PC-3 (cell line): ENCODE data around the gene TIAM1. TPM values are rescaled to one million over a fixed set of nuclear protein-coding genes. Genes with fewer than 3 reads are reported as not detected.
A peak's percentile ranks its signal among the peaks of the same experiment; 100 is the strongest.

ENCODE experiments used
- ATAC-seq: fragments of 200-7000 bp; cut with Tn5 transposase; 2 replicates; pipeline ENCODE4 v1.9.1; 2020; ENCODE audit warnings: mild to moderate bottlenecking, moderate library complexity
- BruUV-seq: library from RNA; stranded (reverse); fragments of 400-500 nt; replicated peaks from 2 replicates; lab custom pipeline; 2021; lab: Mats Ljungman, UMichigan
- CTCF ChIA-PET: fragments of 300-600 bp; sonication (Branson Sonifier 250); formaldehyde crosslinking; loops from one replicate; lab custom pipeline; 2022; ENCODE audit warnings: antibody characterized with exemption; lab: Charles Lee
- POLR2A ChIA-PET: fragments of 300-600 bp; sonication (Branson Sonifier 250); formaldehyde crosslinking; loops from one replicate; lab custom pipeline; 2022; ENCODE audit warnings: antibody characterized with exemption; ENCODE audit not compliant: unreplicated experiment; lab: Charles Lee
- DNase-seq: peaks from one replicate; pipeline ENCODE4 v3.0.0-alpha.2; 2015
- H2AFZ ChIP-seq: fragments of 300-600 bp; sonication (generic); 2 replicates; pipeline ENCODE4 v1.6.0; 2016; ENCODE audit warnings: antibody characterized with exemption, low read length
- H3F3A ChIP-seq: fragments of 300-600 bp; sonication (generic); one replicate; pipeline ENCODE4 v1.6.0; 2017; ENCODE audit warnings: antibody characterized with exemption, low read length, control low read depth, mild to moderate bottlenecking; ENCODE audit not compliant: unreplicated experiment
- H3K27ac ChIP-seq: fragments of 300-600 bp; sonication (generic); 2 replicates; pipeline ENCODE4 v1.5.1; 2016; ENCODE audit warnings: mild to moderate bottlenecking, low read length
- H3K27me3 ChIP-seq: fragments of 300-600 bp; sonication (generic); 2 replicates; pipeline ENCODE4 v1.6.1; 2016; ENCODE audit warnings: low read length, mixed read lengths
- H3K36me3 ChIP-seq: fragments of 300-600 bp; sonication (generic); 2 replicates; pipeline ENCODE4 v1.6.1; 2016; ENCODE audit warnings: low read depth, mixed run types, low read length, mixed read lengths
- H3K4me1 ChIP-seq: fragments of 300-600 bp; sonication (generic); 2 replicates; pipeline ENCODE4 v1.5.1; 2016; ENCODE audit warnings: low read length; ENCODE audit not compliant: insufficient read depth
- H3K4me2 ChIP-seq: fragments of 300-600 bp; sonication (generic); 2 replicates; pipeline ENCODE4 v1.6.0; 2016; ENCODE audit warnings: low read length
- H3K4me3 ChIP-seq: fragments of 300-600 bp; sonication (generic); 2 replicates; pipeline ENCODE4 v1.5.1; 2016; ENCODE audit warnings: mild to moderate bottlenecking, low read length, mixed read lengths
- H3K79me2 ChIP-seq: fragments of 300-600 bp; sonication (generic); 2 replicates; pipeline ENCODE4 v1.6.1; 2017; ENCODE audit warnings: low read length, mixed read lengths
- H3K9ac ChIP-seq: fragments of 300-600 bp; sonication (generic); 2 replicates; pipeline ENCODE4 v1.6.0; 2016; ENCODE audit warnings: mild to moderate bottlenecking, low read length
- H3K9me2 ChIP-seq: fragments of 300-600 bp; sonication (generic); replicated peaks from 2 replicates; pipeline ENCODE4 v1.6.1; 2016; ENCODE audit warnings: mixed run types, low read length, mixed read lengths
- H3K9me3 ChIP-seq: fragments of 300-600 bp; sonication (generic); 2 replicates; pipeline ENCODE4 v1.6.1; 2016; ENCODE audit warnings: low read length, mixed read lengths
- H4K20me1 ChIP-seq: fragments of 300-600 bp; sonication (generic); 2 replicates; pipeline ENCODE4 v1.6.1; 2016; ENCODE audit warnings: low read length, mixed read lengths
- EZH2 ChIP-seq: fragments of 300-600 bp; sonication (generic); IDR thresholded peaks from one replicate; pipeline ENCODE4 v1.6.1; 2017; ENCODE audit warnings: antibody characterized with exemption, mild to moderate bottlenecking, low read length; ENCODE audit not compliant: unreplicated experiment
- EZH2phosphoT487 ChIP-seq: fragments of 300-600 bp; sonication (generic); IDR thresholded peaks from 2 replicates; pipeline ENCODE4 v1.6.1; 2018; ENCODE audit warnings: mild to moderate bottlenecking, antibody characterized with exemption, low read length, borderline replicate concordance
- intact Hi-C: fragments of 100-400 bp; cut with micrococcal nuclease; formaldehyde crosslinking; loops from 2 replicates; pipeline ENCODE4 v1.9.0; 2023
- total RNA-seq: library from RNA; depleted of rRNA; stranded (reverse); fragments of >200 nt; gene quantifications from 2 replicates; pipeline ENCODE4 v1.2.3, GENCODE V29; 2014
- TF ChIP-seq, protein P1 (sequence below): fragments of 300-600 bp; sonication (generic); conservative IDR thresholded peaks from 2 replicates; pipeline ENCODE4 v1.5.1; 2017; ENCODE audit warnings: antibody characterized with exemption, low read depth, mild to moderate bottlenecking, low read length

The TIAM1 gene
- total RNA-seq, 1 experiment from 2014 or later, result 19.1 TPM

- Histone ChIP-seq H3K9me2 (no peaks in the 10 kb centered on the region), H4K20me1 (no peaks in the 10 kb centered on the region), H2AFZ (no peak overlapping the region), H3K27me3 (no peaks in the 10 kb centered on the region), H3K4me1 (peaks cover 18% of the 10 kb centered on the region), H3K9me3 (no peaks in the 10 kb centered on the region), H3K4me3 (no peak overlapping the region), H3K4me2 (no peak overlapping the region), H3K36me3 (no peaks in the 10 kb centered on the region), H3F3A (no peaks in the 10 kb centered on the region), H3K27ac (no peak overlapping the region), H3K79me2 (no peaks in the 10 kb centered on the region), H3K9ac (no peak overlapping the region)
- TF ChIP-seq EZH2phosphoT487 (no peak), EZH2 (no peak)
- TF ChIP-seq, protein P1, sequence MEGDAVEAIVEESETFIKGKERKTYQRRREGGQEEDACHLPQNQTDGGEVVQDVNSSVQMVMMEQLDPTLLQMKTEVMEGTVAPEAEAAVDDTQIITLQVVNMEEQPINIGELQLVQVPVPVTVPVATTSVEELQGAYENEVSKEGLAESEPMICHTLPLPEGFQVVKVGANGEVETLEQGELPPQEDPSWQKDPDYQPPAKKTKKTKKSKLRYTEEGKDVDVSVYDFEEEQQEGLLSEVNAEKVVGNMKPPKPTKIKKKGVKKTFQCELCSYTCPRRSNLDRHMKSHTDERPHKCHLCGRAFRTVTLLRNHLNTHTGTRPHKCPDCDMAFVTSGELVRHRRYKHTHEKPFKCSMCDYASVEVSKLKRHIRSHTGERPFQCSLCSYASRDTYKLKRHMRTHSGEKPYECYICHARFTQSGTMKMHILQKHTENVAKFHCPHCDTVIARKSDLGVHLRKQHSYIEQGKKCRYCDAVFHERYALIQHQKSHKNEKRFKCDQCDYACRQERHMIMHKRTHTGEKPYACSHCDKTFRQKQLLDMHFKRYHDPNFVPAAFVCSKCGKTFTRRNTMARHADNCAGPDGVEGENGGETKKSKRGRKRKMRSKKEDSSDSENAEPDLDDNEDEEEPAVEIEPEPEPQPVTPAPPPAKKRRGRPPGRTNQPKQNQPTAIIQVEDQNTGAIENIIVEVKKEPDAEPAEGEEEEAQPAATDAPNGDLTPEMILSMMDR, result no peak
- no peak for DNase-seq
- intact Hi-C loops, result no loop called here
- BruUV-seq, result no TSS peak
- POLR2A ChIA-PET, result interaction anchor here (0.6 kb wide), 1 partner anchor 14 kb away, joined by 4 read pairs; no protein-coding TSS in a partner anchor
- CTCF ChIA-PET, result no interaction called here
- no peak for ATAC-seq
Observed at GRCh38 chr21:31294691-31295090, 49.4 kb downstream of the TIAM1 start.

DNA sequence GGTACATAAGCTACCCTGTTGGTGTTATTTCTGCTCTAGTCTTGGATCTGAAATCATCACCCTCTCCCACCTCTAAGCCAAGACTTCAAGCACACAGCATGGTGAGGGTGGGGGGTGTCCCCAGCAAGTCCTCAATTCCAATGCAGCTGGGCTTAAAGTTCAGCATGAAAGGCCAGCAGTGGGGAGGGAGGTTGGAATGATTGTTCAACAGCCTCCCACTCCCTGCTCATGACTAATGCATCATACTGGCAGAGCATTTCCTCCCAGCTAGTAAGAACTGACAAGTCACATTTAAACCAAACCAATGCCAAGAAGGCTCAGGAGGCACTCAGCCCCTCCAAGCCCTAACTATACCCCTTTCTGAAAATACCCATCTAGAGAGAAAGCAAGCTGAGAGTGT is 50.1 kb downstream of the TIAM1 start:
- H3K27ac ChIP-seq, result peak overlapping the region; percentile 46; the same call in 1 of the 2 replicates
- H2AFZ ChIP-seq, result no peak overlapping the region
- H3K79me2 ChIP-seq, result no peaks in the 10 kb centered on the region
- DNase-seq, result peak; percentile 85
- H3K27me3 ChIP-seq, result no peaks in the 10 kb centered on the region
- no peaks in the 10 kb centered on the region for H3K9me3 ChIP-seq
- TF ChIP-seq EZH2, result no peak
- TF ChIP-seq, protein P1, result no peak
- TF ChIP-seq EZH2phosphoT487, result no peak
- ChIA-PET POLR2A (interaction anchor here (0.6 kb wide), 1 partner anchor 15 kb away, joined by 4 read pairs; no protein-coding TSS in a partner anchor), CTCF (interaction anchor here (1.0 kb wide), 1 partner anchor 49 kb away, joined by 4 read pairs; no protein-coding TSS in a partner anchor)
- H4K20me1 ChIP-seq, result no peaks in the 10 kb centered on the region
- H3K4me2 ChIP-seq, result peak overlapping the region; percentile 43
- no peaks in the 10 kb centered on the region for H3K36me3 ChIP-seq
- ATAC-seq, result peak; percentile 97
- no peaks in the 10 kb centered on the region for H3F3A ChIP-seq
- intact Hi-C loops, result no loop called here
- H3K9ac ChIP-seq, result no peak overlapping the region
- BruUV-seq, result no TSS peak
- H3K4me1 ChIP-seq, result peaks cover 19% of the 10 kb centered on the region
- no peak overlapping the region for H3K4me3 ChIP-seq
- no peaks in the 10 kb centered on the region for H3K9me2 ChIP-seq

- no peaks in the 10 kb centered on the region for H3K9me2 ChIP-seq
- intact Hi-C loops, result no loop called here
- H3K36me3 ChIP-seq, result no peaks in the 10 kb centered on the region
- no peaks in the 10 kb centered on the region for H3K79me2 ChIP-seq
- no peaks in the 10 kb centered on the region for H3K9me3 ChIP-seq
- H3K9ac ChIP-seq, result no peak overlapping the region
- H3K4me3 ChIP-seq, result no peak overlapping the region
- ChIA-PET POLR2A (no interaction called here), CTCF (interaction anchor here (0.6 kb wide), 1 partner anchor 289 kb away, joined by 3 read pairs; no protein-coding TSS in a partner anchor)
- TF ChIP-seq EZH2phosphoT487, result no peak
- TF ChIP-seq, protein P1, result no peak
- no peak for TF ChIP-seq EZH2
- peaks cover 19% of the 10 kb centered on the region for H3K4me1 ChIP-seq
- BruUV-seq, result no TSS peak
- ATAC-seq (no peak), DNase-seq (no peak)
- no peaks in the 10 kb centered on the region for H4K20me1 ChIP-seq
- H2AFZ ChIP-seq, result no peak overlapping the region
- H3F3A ChIP-seq, result no peaks in the 10 kb centered on the region
- no peak overlapping the region for H3K4me2 ChIP-seq
- H3K27ac ChIP-seq, result no peak overlapping the region
- H3K27me3 ChIP-seq, result no peaks in the 10 kb centered on the region
Observed at GRCh38 chr21:31290765-31291164, 53.3 kb downstream of the TIAM1 start.
